HG02798 (cell line): Measurements from ENCODE around the gene RAB17.

Source experiments
- ATAC-seq: cut with Tn5 transposase; IDR thresholded peaks from one replicate; pipeline ENCODE4 v1.9.1; 2021; ENCODE audit warnings: mild to moderate bottlenecking; ENCODE audit not compliant: unreplicated experiment, poor library complexity

The RAB17 gene, protein sequence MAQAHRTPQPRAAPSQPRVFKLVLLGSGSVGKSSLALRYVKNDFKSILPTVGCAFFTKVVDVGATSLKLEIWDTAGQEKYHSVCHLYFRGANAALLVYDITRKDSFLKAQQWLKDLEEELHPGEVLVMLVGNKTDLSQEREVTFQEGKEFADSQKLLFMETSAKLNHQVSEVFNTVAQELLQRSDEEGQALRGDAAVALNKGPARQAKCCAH

DNA sequence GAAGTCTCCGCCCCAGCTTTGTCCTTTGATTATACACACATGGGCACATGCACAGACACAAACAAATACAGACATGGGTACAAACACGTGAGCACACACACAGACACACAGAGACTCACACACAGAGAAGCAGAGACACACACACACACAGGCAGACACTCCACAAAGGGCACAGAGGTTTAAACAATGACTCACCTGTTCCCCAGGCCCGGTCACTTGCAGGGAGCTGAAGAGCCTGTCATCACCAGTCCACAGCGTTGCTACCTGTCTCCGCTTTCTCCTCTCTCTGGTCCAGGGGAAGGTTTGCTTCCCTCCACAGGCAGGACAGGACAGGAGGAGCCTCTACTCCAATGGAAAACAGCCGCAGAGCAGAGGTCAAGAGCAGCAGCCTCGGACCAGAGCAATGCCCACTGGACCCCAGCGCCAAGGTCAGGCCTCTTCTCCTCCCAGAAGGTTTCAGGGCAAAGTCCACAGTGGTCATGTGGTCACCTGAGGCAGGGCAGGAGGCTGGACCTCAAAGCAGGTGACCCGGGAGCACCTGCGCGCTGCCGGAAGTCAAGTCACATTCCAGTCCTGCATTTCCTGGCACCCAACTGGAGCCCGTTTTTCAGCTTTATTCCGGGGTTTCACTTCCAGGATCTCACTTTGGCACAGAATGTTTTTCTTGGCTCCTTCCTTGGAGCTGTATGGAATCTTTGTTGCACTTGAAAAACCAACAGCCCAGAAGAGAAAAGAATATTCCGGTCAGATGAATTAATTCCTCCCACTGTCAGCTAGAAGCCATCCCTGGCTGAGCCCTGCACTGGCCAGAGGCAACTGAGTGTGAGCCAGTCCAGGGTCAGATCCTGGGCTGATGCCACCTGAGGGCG lies at the start of gene RAB17:
Gene RAB17, minus strand, starts transcription at position 463 of the 869 bp plus-strand sequence. CDS start 4,580 bp downstream, outside the sequence.
- no peak for ATAC-seq

DNA sequence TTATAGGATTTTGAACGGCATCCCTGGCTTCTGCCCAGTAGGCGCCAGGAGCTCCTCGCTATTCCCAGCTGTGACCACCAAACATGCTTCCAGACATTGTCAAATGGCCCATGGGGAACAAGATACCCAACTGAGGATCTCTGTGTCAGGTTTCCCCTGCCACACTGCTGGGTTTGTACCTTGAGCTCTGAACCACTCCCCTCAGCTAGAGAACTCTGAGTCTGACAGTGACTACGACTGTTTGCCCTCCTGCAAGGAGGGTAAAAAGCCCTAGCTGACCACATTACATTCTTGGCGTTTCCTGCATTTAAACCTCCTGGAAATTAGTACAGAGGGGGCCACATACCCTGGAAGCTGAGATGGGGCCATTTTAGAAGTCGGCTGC lies 49.3 kb upstream of the RAB17 start:
- no peak for ATAC-seq

DNA sequence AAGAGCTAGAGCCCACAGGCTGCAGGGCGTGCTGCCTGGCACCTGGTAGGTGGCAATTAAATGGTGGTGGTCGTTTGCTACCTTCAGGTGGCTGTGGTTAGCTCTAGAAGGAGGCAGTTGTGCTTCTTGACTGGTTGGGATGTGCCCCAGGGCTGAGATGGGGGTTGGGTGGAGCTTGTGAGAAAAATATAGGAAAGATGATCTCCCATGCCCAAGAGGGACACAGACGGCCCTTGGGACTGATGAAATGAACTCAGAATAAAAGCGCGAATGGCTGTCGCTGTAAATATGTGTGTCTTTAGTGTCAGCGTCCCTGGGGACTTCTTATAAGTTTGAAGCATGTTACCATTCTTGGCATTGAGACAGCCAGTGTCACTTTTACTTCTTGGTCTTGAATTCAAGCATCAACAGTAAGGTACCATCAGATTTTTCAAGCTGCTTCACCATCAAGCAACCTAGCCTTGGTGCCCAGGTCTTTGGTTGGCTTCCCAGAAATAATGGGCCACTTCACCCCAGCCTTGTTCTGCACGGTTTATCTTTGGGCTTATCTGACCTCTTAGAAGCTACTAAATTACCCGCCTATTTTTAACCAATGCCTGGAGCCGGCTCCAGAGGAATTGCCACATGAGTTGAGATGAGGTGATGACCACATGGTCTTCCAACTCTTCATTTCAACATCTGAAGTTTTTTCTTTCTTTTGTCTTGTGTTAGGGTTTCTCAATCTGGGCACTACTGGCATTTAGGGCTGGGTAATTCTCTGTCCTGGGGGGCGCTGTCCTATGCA lies 48.7 kb upstream of the RAB17 start:
- ATAC-seq, result no peak

DNA sequence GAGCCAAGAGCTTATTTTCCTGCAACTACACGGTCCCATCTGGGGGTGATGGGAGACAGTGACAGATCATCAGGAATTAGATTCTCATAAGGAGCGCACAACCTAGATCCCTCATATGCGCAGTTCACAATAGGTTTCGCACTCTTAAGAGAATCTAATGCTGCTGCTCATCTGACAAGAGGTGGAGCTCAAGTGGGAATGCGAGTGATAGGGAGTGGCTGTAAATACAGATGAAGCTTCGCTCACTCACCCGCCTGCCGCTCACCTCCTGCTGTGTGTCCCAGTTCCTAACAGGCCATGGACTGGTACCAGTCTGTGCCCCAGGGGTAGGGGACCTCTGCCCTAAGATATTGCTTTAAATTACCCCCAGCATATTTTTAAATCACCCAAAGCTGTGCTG lies 47.6 kb upstream of the RAB17 start:
- no peak for ATAC-seq

DNA sequence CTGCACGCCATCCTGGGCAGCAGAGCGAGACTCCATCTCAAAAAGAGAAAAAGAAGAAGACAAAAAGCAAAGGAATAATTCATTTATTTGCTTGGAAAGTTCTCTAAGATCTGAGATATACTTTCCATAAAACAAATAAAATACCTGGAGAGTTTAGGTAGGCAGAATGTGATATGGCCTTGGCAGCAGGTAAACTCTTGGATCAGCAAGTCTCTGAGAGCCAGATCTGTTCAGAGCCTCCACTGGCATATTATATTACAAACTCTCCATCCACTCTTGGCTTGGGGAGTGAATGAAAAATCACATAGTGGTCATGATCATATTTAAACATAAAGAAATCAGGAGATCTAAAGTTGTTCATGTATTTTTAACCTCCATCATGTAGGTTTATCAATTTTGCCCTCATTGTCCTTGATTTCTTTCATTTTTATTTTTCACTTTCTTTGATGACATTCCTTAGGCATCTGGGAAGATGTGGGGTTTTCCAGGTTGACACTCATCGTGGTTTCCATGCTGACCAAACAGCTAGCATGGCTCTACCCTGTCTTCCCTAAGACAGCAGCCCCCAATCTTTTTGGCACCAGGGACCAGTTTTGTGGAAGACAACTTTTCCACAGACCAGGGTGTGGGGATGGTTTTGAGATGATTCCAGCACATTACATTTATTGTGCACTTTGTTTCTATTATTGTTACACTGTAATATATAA lies 47.0 kb upstream of the RAB17 start:
- no peak for ATAC-seq

DNA sequence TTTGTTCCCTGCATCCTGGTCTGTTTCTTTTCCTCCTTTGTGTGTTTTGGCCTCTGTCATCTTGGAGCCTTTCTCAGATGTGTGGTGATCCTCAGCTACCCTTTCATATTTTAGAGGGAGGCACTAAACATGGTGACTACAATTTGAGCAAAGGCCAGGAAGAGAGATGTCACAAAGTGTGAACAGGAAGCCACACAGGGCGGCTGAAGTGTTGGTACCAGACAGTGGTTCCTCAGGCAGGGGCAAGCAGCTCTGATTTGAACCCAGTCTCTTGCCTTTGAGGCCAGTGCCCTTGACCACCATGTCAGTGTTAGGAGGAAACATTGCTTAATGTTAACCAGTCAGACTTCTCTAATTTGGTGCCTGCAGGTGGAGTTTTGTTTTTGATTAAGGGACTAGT lies 46.0 kb upstream of the RAB17 start:
- ATAC-seq, result no peak

DNA sequence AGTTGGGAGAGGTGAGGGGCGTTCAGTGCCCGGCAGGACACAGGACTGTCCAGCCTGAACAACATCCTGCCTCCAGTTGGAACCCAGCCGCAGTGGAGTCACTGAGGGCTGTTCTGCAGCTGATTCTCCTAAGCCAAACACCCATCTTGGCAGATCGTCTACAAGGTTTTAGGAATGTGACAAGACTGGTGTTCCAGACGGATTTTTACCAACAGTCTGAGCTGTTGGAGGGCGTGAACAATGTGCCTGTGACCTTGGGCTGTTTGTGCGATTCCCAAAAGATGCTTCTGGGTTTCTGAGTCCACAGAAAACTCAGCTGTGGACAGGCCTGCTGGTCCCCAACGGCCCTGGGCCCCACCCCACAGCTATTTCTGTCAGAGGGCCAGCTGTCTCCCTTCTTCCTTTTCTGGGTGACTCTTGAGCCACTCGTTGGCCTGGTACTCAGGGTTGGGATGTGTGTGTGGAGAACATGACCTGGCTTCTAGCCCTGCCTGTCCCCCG lies 42.6 kb upstream of the RAB17 start:
- no peak for ATAC-seq

DNA sequence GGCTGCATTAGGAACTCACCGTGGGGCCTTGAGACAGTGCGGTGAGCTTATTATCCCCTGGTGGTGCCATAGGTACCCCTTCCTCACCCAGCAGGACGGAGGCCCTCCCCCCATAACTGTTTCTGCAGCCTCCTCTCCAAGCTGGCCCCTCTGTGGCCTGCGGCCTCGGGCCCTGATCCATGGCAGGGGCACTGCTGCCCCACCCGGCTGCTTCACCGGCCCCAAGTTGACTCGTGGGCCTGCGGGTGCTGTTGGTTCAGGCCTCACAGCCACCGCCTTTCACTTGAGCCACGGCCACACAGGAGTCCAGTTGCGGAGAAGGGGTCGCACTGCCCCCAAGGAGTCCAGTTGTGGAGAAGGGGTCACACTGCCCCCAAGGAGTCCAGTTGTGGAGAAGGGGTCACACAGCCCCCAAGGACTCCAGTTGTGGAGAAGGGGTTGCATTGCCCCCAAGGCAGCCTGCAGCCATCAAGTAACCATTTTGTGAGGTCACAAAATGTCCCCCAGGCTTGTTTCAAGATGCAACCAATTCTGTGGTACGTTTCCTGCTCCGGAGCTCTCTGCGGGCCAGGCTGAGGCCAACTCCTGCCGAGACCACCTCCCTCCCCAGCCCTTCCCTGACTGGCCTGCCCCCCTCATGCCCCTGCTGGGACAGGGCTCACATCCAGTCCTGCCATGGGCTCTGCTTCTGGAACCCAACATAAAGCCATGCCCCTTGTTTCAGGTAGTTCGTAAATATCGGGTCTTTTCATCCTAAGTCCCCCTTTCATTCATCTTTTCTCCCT lies 41.5 kb upstream of the RAB17 start:
- ATAC-seq, result no peak

DNA sequence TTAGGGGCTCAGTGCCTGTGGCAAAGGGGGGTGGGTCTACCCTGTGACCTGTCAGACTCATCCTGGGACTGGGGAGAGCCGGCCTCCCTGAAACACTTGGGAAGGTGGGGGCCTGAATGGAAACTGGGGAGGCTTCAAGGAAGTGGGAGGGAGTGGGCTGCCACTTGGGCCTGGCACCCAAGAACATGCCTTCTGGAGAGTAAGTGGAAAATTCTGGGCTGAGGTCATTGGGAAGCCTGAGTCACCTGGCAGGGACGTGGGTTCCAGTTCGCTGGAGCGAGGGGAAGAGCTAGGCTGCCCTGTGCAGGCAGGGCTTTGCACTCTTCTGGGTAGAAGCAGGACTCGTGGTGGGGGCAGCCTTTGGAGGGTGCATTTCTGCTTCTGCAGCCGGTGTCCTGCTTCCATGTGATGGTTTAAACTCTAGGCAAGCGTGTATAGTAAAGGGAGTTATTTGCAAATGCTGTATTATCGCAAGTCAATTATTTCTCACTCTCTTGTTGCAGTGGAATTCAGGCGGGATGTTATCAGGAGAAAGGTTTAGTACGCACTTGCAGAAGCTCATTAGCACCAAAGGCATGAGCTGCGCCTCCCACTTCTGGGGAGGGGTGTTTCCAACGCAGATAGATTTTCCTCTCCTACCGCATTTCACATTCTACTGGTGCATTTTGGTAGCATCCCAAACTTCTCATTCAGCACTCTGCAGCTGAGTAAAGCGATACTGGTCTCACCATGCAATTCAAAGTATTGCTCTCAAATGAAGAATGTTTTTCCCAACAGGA lies 40.7 kb upstream of the RAB17 start:
- no peak for ATAC-seq

DNA sequence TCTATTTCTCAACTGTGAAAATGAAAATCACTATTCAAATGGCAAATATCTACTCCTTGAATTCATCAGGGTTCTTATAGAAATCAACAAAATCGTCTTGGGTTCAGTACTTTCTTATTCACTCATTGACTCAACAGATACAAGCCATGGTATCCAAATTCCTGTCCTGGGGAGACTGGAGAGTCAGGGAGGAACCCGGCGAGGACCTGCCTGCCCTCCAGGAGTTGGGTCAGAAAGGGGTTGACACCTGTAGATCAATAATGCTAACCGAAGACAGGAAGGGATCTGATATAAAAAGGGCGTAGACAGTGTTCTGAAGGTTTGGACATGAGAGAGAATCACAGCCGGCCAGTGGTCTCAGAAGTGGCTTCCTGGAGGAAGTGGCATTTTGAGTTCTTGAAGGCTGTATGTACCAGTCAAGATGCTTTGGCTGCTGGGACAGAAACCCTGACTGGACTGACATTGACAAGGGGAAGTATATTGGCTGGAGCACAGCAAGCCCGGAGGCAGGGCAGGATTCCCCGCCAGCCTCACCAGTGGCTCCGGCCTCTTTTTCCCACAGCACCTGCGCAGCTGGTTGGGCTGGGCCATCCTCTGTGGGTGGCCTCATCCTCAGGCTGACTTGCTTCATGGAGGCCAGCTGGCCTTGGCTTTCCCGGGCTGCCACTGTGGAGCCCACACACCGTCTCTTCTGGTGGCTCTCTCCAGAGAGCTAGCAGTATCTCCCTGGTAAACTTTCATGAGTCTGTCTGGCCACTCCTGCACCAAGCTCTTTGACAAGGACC lies 39.9 kb upstream of the RAB17 start:
- ATAC-seq, result no peak

DNA sequence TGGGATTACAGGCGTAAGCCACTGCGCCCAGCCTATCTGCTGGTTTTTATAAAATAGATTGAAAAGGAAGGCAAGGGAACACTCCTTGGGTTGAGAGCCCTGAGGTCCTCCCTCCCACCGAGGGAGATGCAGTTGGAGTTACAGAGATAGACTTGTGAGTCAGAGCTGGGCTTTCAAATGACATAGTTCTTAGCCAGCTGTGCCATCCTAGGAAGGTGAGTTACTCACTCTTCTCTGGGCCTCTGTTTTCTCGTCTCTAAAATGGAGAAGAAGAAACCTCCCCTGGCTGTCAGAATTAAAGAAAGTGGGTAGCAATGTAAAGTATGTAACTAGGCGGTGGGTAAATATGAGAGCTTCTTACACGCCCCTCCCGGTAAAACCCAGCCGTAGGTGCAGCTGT lies 39.2 kb upstream of the RAB17 start:
- ATAC-seq, result no peak

DNA sequence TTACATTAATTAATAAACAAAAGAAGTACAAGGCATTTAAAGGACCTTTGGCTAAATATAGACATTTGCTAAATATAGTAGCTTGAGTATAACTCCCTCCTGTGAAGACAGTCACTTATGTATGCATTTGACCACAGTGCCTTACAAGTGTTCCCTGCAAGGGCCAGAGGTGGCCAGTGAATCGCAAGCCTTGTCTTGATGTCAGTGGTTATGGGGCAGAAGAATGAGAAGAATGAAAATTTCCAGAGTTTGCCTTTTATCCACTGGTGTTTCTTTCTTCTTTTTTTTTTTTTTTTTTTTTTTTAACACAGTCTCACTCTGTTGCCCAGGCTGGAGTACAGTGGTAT lies 38.6 kb upstream of the RAB17 start:
- ATAC-seq, result no peak

DNA sequence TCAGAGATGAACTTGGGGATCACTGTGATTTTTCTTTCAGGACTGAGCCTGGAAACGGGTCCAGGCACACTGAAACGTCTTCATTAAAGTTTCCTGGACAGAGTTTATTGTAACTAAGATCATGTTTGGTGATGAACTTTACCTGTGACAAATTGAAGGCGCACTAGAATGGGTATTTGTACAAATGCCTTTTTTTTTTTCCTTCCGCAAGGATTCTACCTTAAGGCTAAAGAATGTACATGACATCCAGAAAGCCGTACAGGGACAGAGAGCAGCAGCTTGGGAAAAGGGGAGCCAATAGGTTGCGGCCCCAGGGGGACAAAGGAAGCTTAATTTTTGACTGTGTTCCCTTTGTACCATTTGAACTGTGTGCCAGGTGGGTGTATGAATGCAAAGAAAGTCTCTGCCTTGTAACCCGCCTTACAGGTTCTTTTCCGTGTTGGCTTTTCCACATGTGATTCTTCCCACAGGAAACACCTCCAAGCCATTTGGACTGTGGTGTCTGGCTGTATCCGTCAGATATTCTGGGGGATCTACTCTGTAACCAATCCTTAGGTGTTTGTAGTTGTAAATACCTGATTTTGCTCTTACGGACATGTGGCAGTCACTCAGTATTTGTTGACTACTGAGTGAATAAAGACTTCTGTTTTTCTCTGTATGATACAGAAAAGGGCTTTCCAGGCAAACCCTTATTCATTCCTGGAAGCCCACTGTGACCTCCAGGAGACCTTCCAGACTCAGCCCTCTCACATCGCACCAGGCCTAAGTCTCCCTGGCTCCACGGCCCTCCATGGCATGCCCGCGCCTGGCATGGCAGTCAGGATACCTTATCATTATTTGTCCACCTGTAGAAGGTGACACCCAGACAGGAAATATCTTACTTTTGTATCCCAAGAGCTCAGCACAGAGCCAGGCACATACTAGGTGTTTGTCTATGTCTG lies 38.0 kb upstream of the RAB17 start:
- ATAC-seq, result no peak

DNA sequence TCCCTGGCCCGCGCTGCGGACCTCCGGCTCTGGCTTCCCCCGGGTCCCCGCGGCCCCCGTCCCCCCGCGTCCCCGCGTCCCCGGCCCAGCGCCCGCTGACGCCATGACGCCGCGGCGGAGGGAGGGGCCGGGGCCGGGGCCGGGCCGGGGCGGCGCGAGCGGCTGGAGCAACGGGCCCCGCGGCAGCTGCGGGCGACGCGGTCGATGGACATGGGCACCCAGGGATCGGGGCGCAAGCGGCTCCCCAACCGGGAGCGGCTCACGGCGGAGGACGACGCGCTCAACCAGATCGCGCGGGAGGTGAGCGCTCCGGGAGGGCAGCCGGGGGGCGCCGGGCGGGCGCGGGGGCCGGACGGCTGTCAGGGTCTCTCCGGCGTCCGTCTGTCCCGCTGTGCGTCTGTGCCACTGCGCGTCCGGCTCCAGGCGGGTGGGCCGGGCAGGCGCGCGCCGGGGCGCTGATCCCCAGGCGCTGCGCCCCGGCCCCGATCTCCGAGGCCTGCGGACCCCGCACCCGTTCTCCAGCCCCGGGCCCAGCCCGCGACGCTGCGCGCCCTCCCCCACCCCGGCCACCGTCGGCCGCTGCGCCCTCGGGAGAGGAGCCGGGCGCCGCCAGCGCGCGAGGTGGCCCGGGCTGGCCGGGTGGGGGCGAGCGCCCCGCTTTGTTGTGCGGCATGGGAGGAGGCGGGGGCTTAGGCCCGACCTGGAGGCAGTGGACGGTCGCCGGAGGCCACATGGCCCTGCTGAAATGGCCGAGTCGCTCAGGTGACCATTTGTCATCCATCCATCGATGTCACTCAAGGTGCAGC lies 37.1 kb upstream of the RAB17 start, which contains the start of gene LRRFIP1:
Gene LRRFIP1, plus strand, starts transcription at position 147 of the 806 bp plus-strand sequence. Its CDS starts 58 bp downstream, at position 205.
- ATAC-seq, result no peak

DNA sequence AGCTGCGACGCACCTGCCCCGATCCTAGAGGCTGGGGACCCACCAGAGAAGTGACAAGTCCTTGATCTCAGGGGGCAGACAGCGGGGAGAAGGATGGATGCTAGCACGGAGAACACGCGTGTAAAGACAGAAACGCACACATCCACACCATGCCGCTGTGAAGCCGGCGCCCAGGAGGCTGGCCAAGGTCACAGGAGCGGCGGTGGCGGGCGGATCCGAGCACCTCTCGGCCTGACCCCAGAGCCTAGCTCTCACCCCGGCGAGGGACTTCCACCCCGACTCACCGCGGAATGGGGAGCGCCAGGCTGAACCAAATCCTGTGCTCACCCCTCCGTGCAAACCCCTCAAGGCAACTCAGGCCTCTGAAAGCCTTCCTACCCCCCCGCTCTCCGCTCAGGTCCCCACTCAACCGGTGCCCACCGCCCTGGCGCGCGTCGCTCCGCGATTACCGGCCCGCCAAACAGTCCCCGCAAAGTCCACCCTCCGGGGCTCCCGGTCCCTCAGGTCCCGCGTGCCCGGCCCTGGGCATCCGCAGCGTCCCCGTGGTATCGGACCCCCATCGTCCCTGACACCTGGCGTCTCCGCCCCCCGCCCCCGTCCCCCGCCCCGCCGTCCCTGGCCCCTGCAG lies 36.4 kb upstream of the RAB17 start:
- ATAC-seq, result no peak

DNA sequence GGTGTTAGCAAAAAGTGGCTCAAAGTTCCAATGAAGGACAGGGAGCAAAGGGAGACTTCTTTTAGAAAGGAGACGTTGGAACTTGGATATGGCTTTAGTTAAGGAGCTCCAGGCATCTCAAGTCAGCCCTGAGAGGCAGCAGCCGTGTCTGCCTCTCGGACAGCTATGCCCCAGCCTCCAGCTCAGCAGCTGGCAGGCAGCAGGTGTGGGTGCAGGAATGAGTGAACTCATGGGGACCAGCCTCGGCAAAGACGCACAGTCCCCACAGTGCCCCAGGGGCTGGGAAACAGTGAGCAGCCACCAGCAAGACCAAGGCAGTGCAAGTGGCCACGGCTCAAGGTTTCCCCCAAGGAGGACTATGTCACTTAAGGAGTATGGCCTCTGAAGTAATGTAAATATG lies 35.2 kb upstream of the RAB17 start:
- ATAC-seq, result no peak
